Stimulated activated CD4-positive, alpha-beta T cell treated with anti-CD3 and anti-CD28 coated beads, Interleukin-4, amount 100 ng/mL, for 1 hour (primary cell): ENCODE measurements around the gene IRF2.
A peak's percentile ranks its signal among the peaks of the same experiment; 100 is the strongest.

Source experiments
- DNase-seq: peaks from one replicate; pipeline ENCODE4 v3.0.0-alpha.2; 2020

IRF2 gene

DNA sequence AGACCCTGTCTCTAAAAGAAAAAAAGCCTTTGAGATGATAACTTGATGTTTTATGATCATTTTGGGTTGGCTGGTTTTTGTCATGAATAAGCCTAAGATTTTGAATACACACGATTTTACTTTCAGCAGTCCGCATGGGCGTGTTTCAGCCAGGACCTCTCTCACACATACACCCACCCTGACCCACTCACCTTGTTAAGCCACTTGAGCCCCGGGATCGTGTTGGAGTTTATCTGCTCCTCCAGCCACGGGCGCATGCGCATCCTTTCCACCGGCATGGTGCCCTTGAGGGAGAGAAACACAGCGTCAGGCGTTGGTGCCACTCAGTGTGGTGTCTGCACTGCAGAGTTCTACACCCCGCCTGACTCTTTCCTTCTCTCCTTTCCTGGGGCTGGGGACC lies 45.6 kb downstream of the IRF2 start:
- DNase-seq, result no peak

DNA sequence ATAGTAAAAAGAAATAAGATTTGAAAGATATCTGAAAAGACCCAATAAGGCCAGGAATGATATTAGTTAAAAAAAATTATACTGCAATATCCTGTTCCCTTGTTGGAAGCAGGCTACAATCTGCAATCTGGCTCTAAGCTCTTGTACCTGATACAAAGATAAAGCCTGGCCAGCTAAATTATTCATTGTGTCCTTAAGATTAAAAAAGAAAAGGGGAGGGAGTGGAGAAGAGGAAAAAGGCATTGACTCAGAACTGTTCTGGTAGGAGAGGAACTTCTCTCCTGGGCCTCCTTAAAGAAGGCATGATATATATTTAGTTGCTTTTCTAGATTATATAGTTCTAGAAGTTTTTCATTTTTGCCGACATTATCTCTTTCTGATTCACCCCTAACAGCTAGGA lies 46.7 kb downstream of the IRF2 start:
- no peak for DNase-seq

DNA sequence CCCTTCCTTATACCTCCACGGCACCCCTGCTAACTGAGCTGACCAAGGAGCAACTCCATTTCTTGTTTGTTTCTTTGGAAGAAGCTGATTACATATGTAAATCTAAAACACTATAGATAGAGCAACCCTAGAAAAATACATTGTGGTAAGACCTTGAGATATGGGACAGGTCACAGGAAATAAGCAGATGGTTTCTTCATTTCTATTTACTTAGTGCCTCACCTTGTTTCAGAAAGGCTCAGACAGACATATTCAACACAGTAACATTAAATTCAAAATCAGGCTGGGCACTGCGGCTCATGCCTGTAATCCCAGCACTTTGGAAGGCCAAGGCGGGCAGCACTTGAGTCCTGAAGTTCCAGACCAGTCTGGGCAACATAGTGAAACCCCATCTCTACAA lies 47.3 kb downstream of the IRF2 start:
- DNase-seq, result no peak

DNA sequence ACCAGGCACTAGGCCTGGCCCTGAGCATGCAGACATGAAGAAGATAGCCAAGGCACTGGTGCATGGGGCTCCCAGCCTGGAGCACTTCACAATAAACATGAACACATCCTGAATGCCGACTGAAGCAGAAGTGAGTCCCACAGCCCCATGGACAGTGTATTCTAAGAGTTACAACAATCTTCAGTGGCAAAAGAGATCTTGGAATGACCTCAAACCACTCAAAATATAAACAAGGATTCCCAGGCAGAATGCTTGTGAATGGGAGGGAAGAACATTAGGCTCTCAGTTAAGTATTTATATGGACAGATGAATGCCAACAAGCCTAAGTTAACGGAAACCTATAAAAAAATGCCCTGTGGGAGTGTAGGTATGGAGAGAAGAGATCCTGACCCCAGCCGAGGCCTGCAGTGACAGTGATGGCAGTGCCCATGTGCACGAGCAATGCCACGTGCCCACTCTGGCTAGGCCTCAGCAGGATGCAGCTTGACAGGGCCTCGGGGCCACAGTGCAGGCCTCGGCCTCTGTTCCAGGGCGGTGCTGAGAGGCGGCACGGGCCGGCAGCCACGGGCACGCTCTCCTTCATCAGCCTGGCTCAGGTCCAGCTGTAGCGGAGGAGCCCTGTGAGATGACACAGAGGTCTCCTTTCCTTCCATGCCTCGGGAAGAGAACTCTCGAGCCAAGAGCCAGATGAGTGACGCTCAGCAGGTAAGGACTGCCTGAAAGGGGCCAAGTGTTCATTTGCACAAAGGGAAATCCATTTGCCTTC lies 49.2 kb downstream of the IRF2 start:
- no peak for DNase-seq

- DNase-seq, result no peak
Observed at GRCh38 chr4:184424279-184424678, 50.1 kb downstream of the IRF2 start.

GRCh38 chr4:184423003-184423686 lies 51.2 kb downstream of the IRF2 start:
- no peak for DNase-seq

DNA sequence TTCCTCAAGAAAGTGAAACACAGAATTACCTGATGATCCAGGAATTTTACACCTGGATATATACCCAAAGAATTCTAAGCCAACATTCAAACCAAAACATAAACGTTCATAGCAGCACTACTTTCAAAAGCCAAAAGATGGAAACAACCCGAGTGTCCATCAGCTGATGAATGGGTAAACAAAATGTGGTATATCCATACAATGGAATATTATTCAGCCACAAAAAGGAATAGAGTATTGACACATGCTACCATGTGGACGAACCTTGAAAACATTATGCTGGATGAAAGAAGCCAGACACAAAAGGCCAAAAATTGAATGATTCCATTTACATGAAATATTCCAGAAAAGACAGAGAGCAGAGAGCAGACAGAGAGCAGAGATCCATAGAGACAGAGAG lies 52.0 kb downstream of the IRF2 start:
- DNase-seq, result no peak

GRCh38 chr4:184421533-184422155 lies 52.7 kb downstream of the IRF2 start:
- no peak for DNase-seq

DNA sequence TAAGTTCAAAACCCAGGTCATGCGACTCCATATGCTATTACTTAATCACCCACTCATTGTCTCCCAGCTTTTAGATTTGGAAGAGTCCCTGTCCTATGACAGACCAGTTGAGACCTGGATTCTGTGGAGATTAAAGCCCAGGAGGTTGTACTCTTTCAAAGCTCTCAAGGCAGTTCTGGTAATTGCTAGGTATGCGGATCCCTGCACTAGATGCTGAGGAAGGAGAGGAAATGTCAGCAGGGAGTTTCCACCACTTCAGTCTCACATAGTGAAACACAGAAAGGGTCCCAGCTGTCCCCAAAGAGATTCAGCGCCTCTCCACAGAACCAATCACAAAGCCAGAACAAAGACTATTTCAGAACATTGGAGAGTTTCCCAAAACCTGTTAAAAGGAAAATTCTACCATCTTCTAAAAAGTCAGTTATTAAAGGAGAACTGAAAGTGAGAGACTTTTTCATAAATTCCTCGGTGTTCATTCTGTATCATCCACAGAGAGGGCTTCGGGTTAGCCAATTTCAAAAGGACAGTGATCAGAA lies 53.4 kb downstream of the IRF2 start:
- no peak for DNase-seq

- no peak for DNase-seq
Observed at GRCh38 chr4:184420402-184420801, 53.9 kb downstream of the IRF2 start.

DNA sequence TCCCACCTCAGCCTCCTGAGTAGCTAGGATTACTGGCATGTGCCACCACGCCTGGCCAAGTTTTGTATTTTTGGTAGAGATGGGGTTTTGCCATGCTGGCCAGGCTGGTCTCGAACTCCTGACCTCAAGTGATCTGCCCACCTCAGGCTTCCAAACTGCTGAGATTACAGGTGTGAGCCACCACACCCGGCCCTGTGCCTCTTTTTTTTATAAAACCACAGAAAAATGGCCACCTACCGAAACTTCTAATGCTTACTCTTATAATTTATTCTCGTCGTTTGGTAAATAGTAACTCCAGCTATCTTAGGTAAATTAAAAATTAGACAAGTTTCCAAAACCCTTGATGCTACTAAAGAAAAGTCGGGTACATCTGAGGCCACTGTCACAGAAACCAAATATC lies 54.4 kb downstream of the IRF2 start:
- DNase-seq, result no peak

DNA sequence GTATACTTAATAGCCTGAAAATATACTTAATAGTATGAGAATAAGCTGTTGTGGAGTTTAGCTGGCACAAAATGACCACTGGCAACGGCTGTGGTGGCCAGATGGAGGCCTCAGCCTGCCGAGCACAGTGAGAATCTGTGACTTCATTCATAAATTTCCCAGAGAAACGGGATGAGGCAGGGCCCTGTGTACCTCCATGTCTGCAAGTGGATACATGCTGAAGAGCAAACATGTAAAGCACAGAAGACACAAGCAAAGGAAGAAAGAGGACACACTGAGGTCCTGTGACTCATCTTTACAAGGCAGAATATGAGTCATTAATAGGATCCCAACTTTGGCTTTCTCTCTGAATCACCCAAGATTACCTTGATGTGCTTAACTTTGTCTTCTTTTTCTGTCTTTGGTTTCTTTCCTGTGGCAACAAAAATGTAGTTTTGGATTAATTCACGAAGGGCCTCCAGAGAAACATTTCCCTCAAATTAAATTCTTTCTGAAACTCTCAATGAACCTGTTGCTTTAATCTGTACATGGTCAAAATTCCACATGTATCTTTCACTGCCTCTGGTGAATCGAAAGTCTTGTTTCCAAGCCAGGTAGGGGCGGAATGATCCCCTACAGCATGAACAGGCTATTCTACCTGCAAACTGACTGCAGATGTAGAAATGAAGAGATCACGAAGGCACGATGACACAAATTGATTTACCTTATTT lies 56.4 kb downstream of the IRF2 start:
- no peak for DNase-seq

DNA sequence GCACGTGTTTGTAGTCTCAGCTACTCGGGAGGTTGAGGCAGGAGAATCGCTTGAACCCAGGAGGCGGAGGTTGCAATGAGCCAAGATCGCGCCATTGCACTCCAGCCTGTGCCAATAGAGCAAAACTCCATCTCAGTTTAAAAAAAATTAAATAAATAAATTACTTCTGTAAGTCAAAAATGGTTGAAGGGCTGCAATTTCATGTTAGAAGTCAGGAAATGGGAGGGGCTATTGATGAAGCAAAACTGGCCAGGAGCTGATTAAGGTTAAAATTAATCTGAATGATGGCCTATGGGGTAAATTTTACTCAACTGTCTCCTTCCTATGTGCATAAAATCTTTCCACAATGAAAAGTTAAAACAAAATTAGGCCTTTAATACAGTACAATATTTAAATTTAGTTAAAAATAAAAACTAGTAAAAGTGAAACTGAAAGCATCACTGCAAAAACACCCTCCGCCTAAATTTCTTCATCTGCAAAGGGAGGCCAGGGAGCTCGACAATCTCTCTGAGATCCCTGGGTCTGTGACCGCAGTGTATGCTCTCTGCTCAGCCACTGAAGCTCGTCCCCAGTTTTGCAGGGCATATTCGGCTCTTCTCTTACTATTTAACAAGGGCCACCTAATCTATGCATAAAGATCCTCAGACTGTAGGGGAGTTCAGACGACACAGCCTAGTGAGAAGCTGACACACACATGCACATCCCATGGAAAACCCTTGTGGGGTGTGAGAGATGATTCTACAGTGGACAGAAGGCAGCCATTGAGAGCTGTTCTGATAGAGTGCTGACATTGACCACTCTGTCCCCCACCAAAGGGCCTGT lies 57.2 kb downstream of the IRF2 start:
- peak; percentile 39 for DNase-seq

- DNase-seq, result no peak
Observed at GRCh38 chr4:184415071-184415470, 59.3 kb downstream of the IRF2 start.

- no peak for DNase-seq
Observed at GRCh38 chr4:184413261-184414046, 60.9 kb downstream of the IRF2 start.

GRCh38 chr4:184410748-184411147 lies 63.6 kb downstream of the IRF2 start:
- DNase-seq, result no peak

DNA sequence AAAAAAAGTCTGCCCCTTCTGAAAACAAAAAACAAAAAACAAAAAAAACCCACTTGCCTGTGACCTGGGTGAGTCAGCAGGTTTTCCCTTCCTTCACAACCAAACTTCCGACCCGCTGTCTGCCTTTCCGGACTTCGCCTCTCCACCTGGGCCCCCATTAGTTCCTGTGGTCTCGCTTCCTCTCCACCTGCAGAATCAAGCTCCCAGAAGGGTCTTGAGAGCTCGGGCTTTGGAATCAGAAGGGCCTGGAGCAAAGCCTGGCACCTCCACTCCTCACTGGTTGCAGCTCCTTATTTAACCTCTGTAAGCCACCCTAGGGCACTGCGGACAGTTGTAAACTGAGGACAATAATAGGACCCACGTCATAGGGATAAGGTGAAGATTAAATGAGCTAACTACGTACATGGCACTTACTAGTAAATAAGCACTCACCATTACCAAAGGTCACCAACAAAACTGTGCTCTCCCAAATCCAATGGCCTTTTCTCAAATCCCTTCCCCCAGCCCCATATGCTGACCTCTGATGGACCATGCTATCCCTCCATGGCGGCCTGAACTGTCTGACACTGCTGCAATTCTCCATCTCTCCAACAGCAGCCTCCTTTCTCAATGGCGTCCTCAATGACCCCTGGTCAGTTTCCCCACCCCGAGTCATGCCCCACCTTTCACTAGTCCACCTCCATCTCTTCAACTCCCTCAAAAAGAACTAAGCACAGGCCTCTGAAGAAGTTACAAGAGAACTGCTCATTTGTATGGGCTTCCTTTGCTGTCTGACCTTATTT lies 64.2 kb downstream of the IRF2 start:
- peak; percentile 17 for DNase-seq

DNA sequence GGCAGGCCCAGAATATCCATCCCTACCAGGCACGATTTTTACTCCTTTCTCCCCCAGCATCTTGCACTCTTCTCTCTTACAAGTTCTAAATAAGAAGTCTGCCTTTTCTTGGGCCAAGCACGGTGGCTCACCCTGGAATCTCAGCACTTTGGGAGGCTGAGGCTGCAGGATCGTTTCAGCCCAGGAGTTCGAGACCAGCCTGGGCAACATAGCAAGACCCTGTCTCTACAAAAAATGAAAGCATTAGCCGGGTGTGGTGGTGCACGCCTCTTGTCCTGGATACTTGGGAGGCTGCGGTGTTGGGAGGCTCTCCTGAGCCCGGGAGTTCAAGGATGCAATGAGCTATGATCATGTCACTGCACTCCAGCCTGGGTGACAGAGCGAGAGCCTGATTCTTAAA lies 64.8 kb downstream of the IRF2 start:
- no peak for DNase-seq

GRCh38 chr4:184408684-184409081 lies 65.7 kb downstream of the IRF2 start:
- DNase-seq, result no peak

- DNase-seq, result no peak
Observed at GRCh38 chr4:184408021-184408683, 66.2 kb downstream of the IRF2 start.
